Stimulated activated CD8-positive, alpha-beta memory T cell treated with anti-CD3 and anti-CD28 coated beads, Interleukin-4, amount 100 ng/mL, for 24 hours (primary cell): ENCODE measurements around the gene FURIN.
"Not testable (repeated sequence)": the region's sequence is repeated elsewhere in the genome, so short reads cannot be mapped to it uniquely, and the experiment has no call there.

Experiments
- DNase-seq: peaks from one replicate; pipeline ENCODE4 v3.0.0-alpha.2; 2020; ENCODE audit warnings: low read depth

Gene FURIN

GRCh38 chr15:90870354-90871138 lies 2.2 kb downstream of the FURIN start:
- no peak for DNase-seq

GRCh38 chr15:90871139-90871715 lies 2.8 kb downstream of the FURIN start:
- no peak for DNase-seq

DNA sequence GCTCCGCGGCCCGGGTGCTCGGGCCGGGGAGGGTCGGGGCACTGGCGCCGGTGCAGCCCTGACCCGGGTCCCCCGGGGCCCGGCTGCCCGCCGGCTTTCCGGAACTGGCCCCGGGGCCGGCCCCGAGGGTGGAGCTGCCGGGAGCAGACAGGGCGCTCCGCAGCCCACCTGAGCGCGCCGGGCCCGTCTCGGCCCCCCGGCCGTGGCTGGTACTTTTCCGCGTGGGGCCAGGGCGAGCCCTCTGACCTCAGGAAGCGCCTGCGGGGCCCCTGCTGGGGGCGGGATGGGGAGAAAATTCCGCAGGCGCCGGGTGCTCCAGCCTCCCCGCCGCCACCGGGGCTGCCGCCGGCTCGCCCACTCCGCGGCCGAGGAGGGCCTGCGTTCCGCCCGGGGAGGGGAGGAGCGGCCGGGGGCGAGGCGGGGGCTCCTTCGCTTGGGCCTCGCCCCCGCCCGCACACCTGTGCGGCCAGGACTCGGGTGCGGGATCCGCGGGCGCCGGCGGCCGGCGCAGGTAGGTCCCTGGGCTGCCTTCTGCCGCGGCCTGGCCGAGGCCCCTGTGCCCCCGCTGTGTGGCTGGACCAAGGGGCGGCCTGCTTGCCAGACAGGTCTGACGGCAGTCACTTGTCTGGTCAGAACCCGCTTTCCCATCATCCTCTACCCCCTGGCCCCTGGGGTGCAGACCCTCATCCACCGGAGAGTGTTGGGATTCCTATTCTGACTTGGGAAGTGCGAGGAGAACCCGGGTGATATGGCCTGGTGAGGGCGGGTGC lies 3.5 kb downstream of the FURIN start:
- no peak for DNase-seq

GRCh38 chr15:90872486-90873184 lies 4.2 kb downstream of the FURIN start:
- DNase-seq, result no peak

- DNase-seq, result no peak
Observed at GRCh38 chr15:90873488-90873997, 5.2 kb downstream of the FURIN start.

DNA sequence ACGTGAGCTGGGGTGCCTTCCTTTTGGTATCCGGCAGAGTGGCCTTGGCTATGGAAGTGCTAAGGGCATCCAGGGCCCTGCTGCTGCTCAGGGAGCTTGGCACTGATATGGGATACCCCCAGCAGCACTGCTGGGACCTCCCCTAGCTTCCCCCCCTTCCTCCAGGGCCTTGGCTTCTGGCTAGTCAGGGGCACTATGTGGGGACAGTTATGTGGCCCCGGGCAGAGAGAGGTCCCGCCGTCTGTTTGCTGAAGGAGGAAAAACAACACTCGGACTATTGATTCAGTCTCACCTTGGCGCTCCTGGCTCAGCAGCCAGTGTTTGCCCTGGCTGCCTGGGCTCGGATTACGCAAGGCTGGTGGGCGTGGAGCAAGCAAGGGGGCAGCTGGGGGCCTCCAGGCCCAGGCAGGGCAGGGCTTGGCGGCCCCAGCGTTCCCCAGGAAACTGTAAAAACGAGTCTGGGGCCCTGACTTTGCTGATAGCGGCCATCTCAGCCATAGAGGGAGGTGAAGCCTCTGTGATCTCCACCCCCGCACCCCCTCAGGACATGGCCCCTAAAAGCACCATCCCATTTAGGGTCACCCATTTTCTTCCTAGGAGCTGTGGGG lies 5.7 kb downstream of the FURIN start:
- DNase-seq, result no peak

DNA sequence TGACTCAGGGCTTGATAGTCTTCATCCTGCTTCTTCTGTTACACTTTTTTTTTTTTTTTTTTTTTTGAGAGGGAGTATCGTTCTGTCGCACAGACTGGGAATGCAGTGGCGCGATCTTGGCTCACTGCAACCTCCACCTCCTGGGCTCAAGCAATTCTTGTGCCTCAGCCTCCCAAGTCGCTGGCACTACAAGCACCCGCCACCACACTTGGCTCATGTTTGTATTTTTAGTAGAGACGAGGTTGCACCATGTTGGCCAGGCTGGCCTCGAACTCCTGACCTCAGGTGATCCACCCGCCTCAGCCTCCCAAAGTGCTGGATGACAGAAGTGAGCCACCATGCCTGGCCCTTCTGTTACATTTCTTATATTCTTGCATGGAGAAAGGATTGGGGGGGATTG lies 6.6 kb downstream of the FURIN start:
- DNase-seq, result not testable (repeated sequence)

DNA sequence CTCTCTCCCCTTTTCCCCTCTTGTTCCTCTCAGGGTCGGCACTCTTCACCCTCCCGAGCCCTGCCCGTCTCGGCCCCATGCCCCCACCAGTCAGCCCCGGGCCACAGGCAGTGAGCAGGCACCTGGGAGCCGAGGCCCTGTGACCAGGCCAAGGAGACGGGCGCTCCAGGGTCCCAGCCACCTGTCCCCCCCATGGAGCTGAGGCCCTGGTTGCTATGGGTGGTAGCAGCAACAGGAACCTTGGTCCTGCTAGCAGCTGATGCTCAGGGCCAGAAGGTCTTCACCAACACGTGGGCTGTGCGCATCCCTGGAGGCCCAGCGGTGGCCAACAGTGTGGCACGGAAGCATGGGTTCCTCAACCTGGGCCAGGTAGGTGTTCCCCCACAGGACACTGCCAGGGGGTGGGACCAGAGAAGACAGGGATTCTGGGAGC lies 7.2 kb downstream of the FURIN start:
- no peak for DNase-seq

- no peak for DNase-seq
Observed at GRCh38 chr15:90876046-90876445, 7.7 kb downstream of the FURIN start.

DNA sequence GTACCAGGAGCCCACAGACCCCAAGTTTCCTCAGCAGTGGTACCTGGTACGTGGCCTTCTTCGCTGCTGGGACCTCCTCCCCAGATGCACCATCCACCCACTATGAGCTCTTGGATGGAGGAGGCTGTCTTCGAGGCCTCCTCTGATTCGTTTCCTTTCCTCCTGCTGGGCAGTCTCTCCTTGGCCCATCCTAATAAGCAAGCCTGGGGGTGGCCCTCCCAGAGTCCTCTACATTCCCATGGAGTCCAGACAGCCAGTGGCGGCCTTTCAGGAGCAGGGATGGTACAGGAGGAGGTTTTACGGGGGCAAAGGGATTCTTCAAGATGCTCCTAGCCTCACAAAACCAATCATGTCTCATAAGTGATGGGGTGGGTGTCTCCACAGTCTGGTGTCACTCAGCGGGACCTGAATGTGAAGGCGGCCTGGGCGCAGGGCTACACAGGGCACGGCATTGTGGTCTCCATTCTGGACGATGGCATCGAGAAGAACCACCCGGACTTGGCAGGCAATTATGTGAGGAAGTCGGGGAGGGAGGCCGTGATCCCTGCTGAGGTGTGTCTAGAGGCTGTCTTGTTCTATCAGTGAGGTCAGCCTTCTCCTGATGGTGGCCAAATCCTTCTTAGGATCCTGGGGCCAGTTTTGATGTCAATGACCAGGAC lies 8.3 kb downstream of the FURIN start:
- DNase-seq, result no peak

- no peak for DNase-seq
Observed at GRCh38 chr15:90877315-90877714, 8.9 kb downstream of the FURIN start.

DNA sequence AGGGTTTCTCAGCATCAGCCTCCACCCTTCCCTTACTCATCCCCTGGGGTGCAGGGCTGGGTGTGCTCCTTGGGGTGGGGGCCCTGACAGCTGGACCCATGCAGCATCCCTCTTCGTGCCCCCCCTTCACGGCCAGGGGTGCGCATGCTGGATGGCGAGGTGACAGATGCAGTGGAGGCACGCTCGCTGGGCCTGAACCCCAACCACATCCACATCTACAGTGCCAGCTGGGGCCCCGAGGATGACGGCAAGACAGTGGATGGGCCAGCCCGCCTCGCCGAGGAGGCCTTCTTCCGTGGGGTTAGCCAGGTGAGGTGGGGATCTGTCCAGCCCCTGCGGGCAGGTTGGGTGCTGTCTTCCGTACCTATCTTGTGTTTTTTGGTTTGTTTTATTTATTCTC lies 9.6 kb downstream of the FURIN start:
- no peak for DNase-seq

DNA sequence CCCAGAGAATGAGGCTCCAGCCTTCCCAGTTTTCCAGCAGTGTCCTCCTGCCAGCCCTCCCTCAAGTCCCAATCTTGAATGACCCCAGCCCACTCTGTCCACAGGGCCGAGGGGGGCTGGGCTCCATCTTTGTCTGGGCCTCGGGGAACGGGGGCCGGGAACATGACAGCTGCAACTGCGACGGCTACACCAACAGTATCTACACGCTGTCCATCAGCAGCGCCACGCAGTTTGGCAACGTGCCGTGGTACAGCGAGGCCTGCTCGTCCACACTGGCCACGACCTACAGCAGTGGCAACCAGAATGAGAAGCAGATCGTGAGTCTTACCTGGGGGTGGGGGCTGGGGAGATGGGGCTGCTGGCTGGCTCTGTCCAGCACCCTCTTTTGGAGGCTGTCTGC lies 10.3 kb downstream of the FURIN start:
- no peak for DNase-seq

DNA sequence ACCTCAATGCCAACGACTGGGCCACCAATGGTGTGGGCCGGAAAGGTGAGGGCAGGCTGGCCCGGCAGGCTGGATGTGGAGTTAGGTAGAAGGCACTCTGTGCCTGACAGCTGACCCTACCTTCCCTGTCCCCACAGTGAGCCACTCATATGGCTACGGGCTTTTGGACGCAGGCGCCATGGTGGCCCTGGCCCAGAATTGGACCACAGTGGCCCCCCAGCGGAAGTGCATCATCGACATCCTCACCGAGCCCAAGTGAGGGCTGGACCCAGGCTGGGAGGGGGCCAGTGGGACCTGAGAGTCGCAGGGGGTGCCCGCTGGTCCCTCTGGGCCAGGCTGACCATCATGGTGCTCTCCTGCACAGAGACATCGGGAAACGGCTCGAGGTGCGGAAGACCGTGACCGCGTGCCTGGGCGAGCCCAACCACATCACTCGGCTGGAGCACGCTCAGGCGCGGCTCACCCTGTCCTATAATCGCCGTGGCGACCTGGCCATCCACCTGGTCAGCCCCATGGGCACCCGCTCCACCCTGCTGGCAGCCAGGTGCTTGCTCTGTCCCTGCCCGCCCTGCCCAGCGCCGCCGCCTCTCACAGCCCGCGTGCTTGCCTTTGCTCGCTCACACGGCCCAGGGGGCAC lies 11.5 kb downstream of the FURIN start:
- no peak for DNase-seq

DNA sequence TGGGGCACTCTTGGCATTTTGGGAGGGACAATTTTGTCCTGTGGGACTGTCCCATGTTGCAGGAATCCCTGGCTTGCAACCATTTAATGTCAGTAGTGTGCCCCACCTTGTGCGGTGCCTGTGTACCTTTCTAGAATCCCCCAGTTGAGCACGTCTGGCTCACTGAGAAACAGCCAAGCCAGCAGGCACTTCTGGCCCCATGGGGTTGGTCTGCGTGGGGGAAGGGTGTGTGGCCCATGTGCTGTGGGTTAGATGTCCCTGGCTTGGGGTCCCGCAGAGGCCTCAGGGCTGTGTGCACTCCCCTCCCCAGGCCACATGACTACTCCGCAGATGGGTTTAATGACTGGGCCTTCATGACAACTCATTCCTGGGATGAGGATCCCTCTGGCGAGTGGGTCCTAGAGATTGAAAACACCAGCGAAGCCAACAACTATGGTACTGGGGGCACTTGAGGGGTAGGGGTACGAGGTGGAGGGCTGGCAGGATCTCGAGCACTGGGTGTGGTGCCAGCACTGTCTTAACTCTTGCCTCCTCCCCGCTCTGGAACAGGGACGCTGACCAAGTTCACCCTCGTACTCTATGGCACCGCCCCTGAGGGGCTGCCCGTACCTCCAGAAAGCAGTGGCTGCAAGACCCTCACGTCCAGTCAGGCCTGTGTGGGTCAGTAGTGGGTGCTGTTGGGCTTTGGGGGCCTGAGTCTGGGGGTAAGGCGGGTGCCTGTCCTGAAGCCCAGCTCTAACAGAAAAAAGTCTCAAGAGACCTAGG lies 12.2 kb downstream of the FURIN start:
- DNase-seq, result no peak

GRCh38 chr15:90881181-90881977 lies 13.0 kb downstream of the FURIN start:
- DNase-seq, result no peak

GRCh38 chr15:90881978-90882721 lies 13.8 kb downstream of the FURIN start:
- no peak for DNase-seq

DNA sequence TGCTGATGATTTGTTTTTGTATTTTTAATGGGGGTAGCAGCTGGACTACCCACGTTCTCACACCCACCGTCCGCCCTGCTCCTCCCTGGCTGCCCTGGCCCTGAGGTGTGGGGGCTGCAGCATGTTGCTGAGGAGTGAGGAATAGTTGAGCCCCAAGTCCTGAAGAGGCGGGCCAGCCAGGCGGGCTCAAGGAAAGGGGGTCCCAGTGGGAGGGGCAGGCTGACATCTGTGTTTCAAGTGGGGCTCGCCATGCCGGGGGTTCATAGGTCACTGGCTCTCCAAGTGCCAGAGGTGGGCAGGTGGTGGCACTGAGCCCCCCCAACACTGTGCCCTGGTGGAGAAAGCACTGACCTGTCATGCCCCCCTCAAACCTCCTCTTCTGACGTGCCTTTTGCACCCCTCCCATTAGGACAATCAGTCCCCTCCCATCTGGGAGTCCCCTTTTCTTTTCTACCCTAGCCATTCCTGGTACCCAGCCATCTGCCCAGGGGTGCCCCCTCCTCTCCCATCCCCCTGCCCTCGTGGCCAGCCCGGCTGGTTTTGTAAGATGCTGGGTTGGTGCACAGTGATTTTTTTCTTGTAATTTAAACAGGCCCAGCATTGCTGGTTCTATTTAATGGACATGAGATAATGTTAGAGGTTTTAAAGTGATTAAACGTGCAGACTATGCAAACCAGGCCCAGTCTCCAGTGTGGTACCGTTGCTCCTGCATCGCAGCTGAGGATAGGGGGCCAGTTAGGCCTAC lies 14.6 kb downstream of the FURIN start:
- no peak for DNase-seq
